Esophagus muscularis mucosa (tissue), 3 donors: ENCODE data around the gene ASXL3.

Experiments
- POLR2A ChIP-seq: fragments of 450-650 bp; IDR thresholded peaks from one replicate; pipeline ENCODE4 v1.6.1; 2017; ENCODE audit warnings: antibody characterized with exemption, moderate library complexity, mild to moderate bottlenecking, low read depth
- POLR2AphosphoS5 ChIP-seq, 2 donors: sonication (generic); formaldehyde crosslinking; IDR thresholded peaks; one replicate each; pipeline ENCODE4 v1.6.1; 2017; ENCODE audit warnings: antibody characterized with exemption in 2 of 2
- TF ChIP-seq, protein P1 (sequence below), 3 experiments: fragments of 200-600 bp in 2 of 3; fragments of 450-650 bp in 1 of 3; sonication (generic) in 2 of 3; IDR thresholded peaks; one replicate each; pipeline ENCODE4 v1.5.1; 2017 to 2019; ENCODE audit warnings: antibody characterized with exemption in 3 of 3, mild to moderate bottlenecking in 2 of 3, moderate library complexity in 1 of 3

DNA sequence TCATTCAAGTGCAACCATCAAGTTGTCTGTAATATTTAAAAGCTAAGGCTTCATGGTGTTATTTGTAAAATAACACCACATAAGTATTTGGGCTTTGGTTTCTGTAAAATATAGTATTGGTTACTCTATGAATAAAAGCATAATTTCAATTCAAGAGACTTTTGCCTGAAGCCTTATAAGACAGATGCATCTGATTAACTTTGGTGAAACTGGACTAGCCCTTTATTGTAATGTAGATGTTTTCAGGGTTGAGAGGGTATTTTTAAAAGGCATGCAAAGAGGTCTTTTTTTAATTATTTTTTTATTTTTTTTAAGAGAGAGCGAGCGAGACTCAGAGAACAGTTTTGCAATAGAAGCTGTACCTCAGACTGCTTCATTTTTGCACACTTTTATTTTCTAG, 66.5 kb downstream of the ASXL3 start:
- TF ChIP-seq, protein P1, sequence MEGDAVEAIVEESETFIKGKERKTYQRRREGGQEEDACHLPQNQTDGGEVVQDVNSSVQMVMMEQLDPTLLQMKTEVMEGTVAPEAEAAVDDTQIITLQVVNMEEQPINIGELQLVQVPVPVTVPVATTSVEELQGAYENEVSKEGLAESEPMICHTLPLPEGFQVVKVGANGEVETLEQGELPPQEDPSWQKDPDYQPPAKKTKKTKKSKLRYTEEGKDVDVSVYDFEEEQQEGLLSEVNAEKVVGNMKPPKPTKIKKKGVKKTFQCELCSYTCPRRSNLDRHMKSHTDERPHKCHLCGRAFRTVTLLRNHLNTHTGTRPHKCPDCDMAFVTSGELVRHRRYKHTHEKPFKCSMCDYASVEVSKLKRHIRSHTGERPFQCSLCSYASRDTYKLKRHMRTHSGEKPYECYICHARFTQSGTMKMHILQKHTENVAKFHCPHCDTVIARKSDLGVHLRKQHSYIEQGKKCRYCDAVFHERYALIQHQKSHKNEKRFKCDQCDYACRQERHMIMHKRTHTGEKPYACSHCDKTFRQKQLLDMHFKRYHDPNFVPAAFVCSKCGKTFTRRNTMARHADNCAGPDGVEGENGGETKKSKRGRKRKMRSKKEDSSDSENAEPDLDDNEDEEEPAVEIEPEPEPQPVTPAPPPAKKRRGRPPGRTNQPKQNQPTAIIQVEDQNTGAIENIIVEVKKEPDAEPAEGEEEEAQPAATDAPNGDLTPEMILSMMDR (IDR thresholded peaks at IDR 0.05) = no peak
- TF ChIP-seq POLR2A = no peak
- no peak for TF ChIP-seq POLR2AphosphoS5 (IDR thresholded peaks at IDR 0.05)
